ENCODE data around the gene PHF10.

The PHF10 gene

DNA sequence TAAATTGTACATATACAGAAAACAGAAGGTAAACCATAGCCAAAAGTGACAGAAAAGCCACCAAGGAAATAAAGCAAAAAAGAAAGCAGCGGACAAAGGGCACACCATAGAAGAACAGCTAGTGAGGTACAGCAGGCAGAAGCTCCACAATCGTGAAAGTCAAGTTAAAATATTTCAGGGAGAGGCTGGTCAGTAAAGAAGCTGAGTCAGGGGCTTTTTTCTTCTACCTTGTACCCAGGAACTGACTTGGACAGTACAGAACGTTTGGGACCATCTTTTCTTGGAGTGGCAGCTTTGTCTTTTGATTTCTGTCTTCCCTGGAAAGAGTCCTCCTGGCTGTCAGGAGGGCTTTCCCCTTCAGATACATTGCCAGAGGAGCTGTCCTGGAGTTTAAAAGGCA, 14.3 kb downstream of the PHF10 start:
- no peak overlapping the region for H3K4me3 ChIP-seq (ENCODE audit: low read depth, low read length)
- DNase-seq (ENCODE audit: low read depth), result no peak
- TF ChIP-seq, protein P1, sequence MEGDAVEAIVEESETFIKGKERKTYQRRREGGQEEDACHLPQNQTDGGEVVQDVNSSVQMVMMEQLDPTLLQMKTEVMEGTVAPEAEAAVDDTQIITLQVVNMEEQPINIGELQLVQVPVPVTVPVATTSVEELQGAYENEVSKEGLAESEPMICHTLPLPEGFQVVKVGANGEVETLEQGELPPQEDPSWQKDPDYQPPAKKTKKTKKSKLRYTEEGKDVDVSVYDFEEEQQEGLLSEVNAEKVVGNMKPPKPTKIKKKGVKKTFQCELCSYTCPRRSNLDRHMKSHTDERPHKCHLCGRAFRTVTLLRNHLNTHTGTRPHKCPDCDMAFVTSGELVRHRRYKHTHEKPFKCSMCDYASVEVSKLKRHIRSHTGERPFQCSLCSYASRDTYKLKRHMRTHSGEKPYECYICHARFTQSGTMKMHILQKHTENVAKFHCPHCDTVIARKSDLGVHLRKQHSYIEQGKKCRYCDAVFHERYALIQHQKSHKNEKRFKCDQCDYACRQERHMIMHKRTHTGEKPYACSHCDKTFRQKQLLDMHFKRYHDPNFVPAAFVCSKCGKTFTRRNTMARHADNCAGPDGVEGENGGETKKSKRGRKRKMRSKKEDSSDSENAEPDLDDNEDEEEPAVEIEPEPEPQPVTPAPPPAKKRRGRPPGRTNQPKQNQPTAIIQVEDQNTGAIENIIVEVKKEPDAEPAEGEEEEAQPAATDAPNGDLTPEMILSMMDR (IDR thresholded peaks at IDR 0.05; ENCODE audit: low read depth, low read length, missing control alignments), result no peak
- in situ Hi-C loops (cut with HindIII; ENCODE audit: low sequenced_read_pairs), result no loop called here

DNA sequence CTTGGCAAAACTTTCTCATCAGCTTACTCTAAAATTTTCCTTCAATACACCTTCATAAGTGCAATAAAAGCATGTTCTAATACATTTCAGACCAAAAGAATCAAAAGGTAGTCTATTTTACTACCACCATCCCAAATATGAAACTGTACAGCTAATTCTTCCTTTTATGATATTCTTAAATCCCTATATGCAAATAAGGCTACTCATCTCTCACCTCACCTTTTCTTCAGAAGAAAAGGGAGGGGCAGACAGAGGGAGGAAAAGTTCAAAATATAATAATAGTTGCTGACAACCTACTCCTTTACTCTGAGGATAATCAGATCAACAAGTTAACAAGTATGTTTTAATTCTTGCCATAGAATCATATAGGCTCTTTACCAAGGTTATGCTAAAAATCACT, 15.0 kb downstream of the PHF10 start:
- TF ChIP-seq, protein P1 (IDR thresholded peaks at IDR 0.05; ENCODE audit: low read depth, low read length, missing control alignments), result no peak
- no peak for DNase-seq (ENCODE audit: low read depth)
- in situ Hi-C loops (cut with HindIII; ENCODE audit: low sequenced_read_pairs), result no loop called here
- H3K4me3 ChIP-seq (ENCODE audit: low read depth, low read length), result no peak overlapping the region

DNA sequence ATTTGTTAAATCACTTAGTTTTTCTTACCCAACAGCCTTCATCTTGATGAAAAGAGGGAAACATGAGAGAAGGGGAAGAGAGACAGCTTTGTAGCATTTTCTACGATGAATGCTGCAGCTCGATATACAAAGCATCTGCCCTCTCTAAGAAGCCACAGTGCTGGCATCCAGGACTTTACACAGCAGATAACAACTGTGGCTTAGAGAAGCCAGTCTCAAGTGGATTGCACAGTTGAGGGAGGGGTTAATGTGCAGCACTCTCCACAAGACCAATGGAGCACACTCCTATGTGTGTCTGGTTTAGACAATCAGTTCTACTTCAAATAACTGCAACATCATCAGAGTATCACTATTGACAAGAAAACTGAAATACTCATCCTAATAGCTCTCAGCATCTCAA, 16.5 kb downstream of the PHF10 start:
- no peak overlapping the region for H3K4me3 ChIP-seq (ENCODE audit: low read depth, low read length)
- in situ Hi-C loops (cut with HindIII; ENCODE audit: low sequenced_read_pairs), result no loop called here
- DNase-seq (ENCODE audit: low read depth), result no peak
- TF ChIP-seq, protein P1 (IDR thresholded peaks at IDR 0.05; ENCODE audit: low read depth, low read length, missing control alignments), result no peak

DNA sequence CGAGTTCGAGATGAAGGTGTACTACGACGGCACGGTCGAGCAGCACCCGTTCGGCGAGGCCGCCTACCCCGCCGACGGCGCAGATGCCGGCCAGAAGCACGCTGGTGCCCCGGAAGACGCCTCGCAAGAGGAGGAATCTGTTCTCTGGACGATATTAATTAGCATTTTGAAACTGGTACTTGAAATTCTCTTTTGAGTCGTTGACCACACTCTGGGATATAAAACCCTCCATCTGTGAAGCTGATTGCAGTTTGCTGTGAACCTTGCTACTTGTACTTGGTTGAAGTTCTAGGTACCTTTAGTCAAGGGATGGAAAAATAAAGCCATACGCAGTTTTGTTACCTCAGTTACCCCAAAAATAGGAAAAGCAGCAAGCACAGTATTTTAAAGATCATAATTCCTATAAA, 21.5 kb downstream of the PHF10 start:
- in situ Hi-C loops (cut with HindIII; ENCODE audit: low sequenced_read_pairs), result no loop called here
- TF ChIP-seq, protein P1 (IDR thresholded peaks at IDR 0.05; ENCODE audit: low read depth, low read length, missing control alignments), result no peak
- H3K4me3 ChIP-seq (ENCODE audit: low read depth, low read length), result peak overlapping the region; percentile 92
- no peak for DNase-seq (ENCODE audit: low read depth)

DNA sequence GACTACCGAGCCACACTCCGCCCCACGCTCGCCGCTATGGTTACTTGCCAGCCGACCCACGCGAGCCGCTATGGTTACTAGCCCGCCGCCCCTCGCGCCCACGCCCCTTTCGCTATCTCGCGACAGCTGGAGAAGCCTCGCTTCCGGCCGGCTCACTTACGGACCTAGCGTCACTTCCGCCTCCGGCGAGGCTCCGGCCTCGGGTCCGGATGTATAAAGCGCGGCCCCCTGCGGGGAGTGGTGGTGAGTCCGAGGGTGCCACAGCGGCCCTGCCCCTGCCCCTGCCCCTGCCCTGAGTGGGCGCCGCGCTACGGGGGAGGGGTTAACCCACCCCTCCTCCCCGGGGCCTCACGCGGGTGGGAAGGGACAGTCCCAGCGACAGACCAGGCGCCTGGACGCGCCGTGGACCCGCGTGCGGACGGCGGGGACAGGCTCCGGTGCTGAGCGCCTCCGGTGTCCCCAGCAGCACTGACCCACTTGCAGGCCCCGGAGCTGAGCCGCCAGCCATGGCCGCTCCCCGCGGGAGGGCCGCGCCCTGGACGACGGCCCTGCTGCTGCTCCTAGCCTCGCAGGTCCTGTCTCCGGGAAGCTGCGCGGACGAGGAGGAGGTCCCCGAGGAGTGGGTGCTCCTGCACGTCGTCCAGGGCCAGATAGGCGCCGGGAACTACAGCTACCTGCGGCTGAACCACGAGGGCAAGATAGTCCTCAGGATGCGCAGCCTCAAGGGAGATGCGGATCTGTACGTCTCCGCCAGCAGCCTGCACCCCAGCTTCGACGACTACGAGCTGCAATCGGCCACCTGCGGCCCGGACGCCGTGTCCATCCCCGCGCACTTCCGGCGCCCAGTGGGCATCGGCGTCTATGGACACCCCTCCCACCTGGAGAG, 22.1 kb downstream of the PHF10 start, which contains the start of the genes C6orf120 and WDR27:
C6orf120 (plus strand) TSS at position 173 of the 886 bp plus-strand sequence; CDS start at position 507, 334 bp downstream.
WDR27 (minus strand) TSS at position 76 of the 886 bp plus-strand sequence. CDS start 13,024 bp downstream, outside the sequence.
- TF ChIP-seq, protein P1 (IDR thresholded peaks at IDR 0.05; ENCODE audit: low read depth, low read length, missing control alignments), result no peak
- in situ Hi-C loops (cut with HindIII; ENCODE audit: low sequenced_read_pairs), result no loop called here
- H3K4me3 ChIP-seq (ENCODE audit: low read depth, low read length), result peak within 1 kb of the TSS; percentile 92
- peak; percentile 83 for DNase-seq (ENCODE audit: low read depth)

DNA sequence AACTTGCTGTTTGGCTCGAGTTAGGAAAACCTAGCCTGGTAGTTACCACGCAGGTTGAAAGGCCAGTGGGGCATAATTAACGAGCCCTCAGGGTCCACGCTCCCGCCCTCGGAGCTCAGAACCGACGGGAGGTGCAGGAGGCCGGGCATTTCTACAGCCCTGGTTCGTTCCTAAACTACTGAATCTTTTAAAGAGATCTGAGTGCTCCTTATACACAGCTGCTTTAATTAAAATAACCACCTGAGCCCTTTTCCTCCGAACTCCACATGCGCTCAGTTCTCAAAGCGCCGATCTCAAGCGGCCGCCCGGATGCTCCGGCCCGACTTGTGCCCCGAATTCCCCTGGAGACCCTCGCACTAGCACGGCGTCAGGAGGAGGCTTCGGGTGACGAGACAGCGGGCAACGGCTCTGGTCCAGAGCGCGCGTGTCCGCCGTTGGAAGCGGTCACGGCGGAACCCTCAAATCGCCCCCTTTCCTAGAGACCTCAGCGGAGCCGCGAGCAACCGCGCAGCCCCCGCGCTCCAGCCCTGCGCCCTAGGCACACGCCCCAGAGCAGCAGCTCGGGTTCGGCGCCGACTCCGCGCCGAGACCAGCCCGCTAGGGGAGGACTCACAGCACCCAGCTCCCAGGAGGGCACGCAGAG, 22.9 kb downstream of the PHF10 start:
- in situ Hi-C loops (cut with HindIII; ENCODE audit: low sequenced_read_pairs), result no loop called here
- H3K4me3 ChIP-seq (ENCODE audit: low read depth, low read length), result peak overlapping the region; percentile 92
- TF ChIP-seq, protein P1 (IDR thresholded peaks at IDR 0.05; ENCODE audit: low read depth, low read length, missing control alignments), result no peak
- DNase-seq (ENCODE audit: low read depth), result no peak

All from astrocyte of the cerebellum (primary cell).